ENCODE data around the gene SBNO1.

GRCh38 chr12:123410041-123410412 lies 45.4 kb upstream of the SBNO1 start:
- TF ChIP-seq EZH2phosphoT487 (IDR thresholded peaks at IDR 0.05; ENCODE audit: low read depth) (no peak), CTCF (IDR thresholded peaks at IDR 0.05; ENCODE audit: low read depth, low read length) (no peak)
